Heart left ventricle (tissue), 13 donors: ENCODE results near the gene SASH3.

ENCODE experiments used
- CTCF ChIP-seq, 12 donors: fragments of 200-600 bp; sonication (generic) in 4 of 12; IDR thresholded peaks; one replicate each; pipeline versions ENCODE4 v1.5.0 to v1.8.0; 2018 to 2022; ENCODE audit warnings: antibody characterized with exemption in 12 of 12, mild to moderate bottlenecking in 5 of 12
- POLR2A ChIP-seq, 2 donors: fragments of 450-650 bp; IDR thresholded peaks; one replicate each; pipeline ENCODE4 v1.6.1; 2017; ENCODE audit warnings: antibody characterized with exemption in 2 of 2, mild to moderate bottlenecking in 2 of 2, moderate library complexity in 2 of 2
- donor health status: ischemic (EF 13 %, LVEDD 7.1; RV severe dilation, severe dysfunction).
- donor health status: DM: no; HTN: yes; CAD: no.
- donor health status: DM: no; HTN: no; CAD: no.
- donor health status: ischemic (EF 25% LVEDD 6.9; RV normal size, moderate dysfunction).
- donor health status: ischemic (EF 25% LVEDD 5.7; RV mildly dilated, moderate dysfunction).
- donor health status: ischemic (EF 35%, LVEDD 5.7; RV mildly dilated, moderate dysfunction).
- donor health status: nonischemic (EF 11% LVEDD 7.7; RV severe dilation, severe dysfunction).
- donor health status: DM: yes; HTN: yes; CAD: no.
- donor health status: PGD.
- donor health status: ischemic (EF 29% LVEDD 5.4; RV normal size, mild dysfunction).
- donor health status: nonischemic (EF 23%, LVEDD 6.1; RV moderate dilation, normal function).

- TF ChIP-seq CTCF (IDR thresholded peaks at IDR 0.05), result no peak
- TF ChIP-seq POLR2A (IDR thresholded peaks at IDR 0.05), result no peak
Observed at GRCh38 chrX:129824620-129825019, 44.9 kb downstream of the SASH3 start.
